Esophagus squamous epithelium (tissue), 4 donors: ENCODE data around the gene INAFM2.

Experiments
- POLR2A ChIP-seq, 4 donors: fragments of 450-650 bp; IDR thresholded peaks; one replicate each; pipeline ENCODE4 v1.6.1; 2017; ENCODE audit warnings: antibody characterized with exemption in 4 of 4, mild to moderate bottlenecking in 4 of 4, moderate library complexity in 3 of 4
- TF ChIP-seq, protein P1 (sequence below), 6 experiments: fragments of 450-650 bp in 4 of 6; fragments of 200-600 bp in 2 of 6; sonication (generic) in 2 of 6; IDR thresholded peaks; one replicate each; pipeline ENCODE4 v1.5.1; 2016 to 2019; ENCODE audit warnings: antibody characterized with exemption in 6 of 6, mild to moderate bottlenecking in 4 of 6, moderate library complexity in 4 of 6

GRCh38 chr15:40316931-40317330, 6.6 kb upstream of the INAFM2 start:
- TF ChIP-seq, protein P1, sequence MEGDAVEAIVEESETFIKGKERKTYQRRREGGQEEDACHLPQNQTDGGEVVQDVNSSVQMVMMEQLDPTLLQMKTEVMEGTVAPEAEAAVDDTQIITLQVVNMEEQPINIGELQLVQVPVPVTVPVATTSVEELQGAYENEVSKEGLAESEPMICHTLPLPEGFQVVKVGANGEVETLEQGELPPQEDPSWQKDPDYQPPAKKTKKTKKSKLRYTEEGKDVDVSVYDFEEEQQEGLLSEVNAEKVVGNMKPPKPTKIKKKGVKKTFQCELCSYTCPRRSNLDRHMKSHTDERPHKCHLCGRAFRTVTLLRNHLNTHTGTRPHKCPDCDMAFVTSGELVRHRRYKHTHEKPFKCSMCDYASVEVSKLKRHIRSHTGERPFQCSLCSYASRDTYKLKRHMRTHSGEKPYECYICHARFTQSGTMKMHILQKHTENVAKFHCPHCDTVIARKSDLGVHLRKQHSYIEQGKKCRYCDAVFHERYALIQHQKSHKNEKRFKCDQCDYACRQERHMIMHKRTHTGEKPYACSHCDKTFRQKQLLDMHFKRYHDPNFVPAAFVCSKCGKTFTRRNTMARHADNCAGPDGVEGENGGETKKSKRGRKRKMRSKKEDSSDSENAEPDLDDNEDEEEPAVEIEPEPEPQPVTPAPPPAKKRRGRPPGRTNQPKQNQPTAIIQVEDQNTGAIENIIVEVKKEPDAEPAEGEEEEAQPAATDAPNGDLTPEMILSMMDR (IDR thresholded peaks at IDR 0.05) = no peak
- TF ChIP-seq POLR2A (IDR thresholded peaks at IDR 0.05) = no peak
